Mesothelial cell of epicardium (in vitro differentiated cells): ENCODE results near the gene ATP2A3. TPM values are rescaled to one million over a fixed set of nuclear protein-coding genes. Genes with fewer than 3 reads are reported as not detected.

Experiments used
- DNase-seq, 2 experiments: peaks; one replicate each; pipeline ENCODE4 v3.0.0; 2021; ENCODE audit warnings: low spot score in 2 of 2; ENCODE audit not compliant: unreplicated experiment in 2 of 2
- H3K27ac Mint-ChIP-seq: 2 replicates; pipeline ENCODE4 v1.8.0; 2021; ENCODE audit warnings: mixed read lengths
- H3K27me3 Mint-ChIP-seq: 2 replicates; pipeline ENCODE4 v1.8.0; 2021; ENCODE audit warnings: low read depth, mixed read lengths
- H3K36me3 Mint-ChIP-seq: 2 replicates; pipeline ENCODE4 v1.8.0; 2021; ENCODE audit warnings: mixed read lengths
- H3K4me1 Mint-ChIP-seq: 2 replicates; pipeline ENCODE4 v1.8.0; 2021; ENCODE audit warnings: mixed read lengths
- H3K4me3 Mint-ChIP-seq: 2 replicates; pipeline ENCODE4 v1.8.0; 2021; ENCODE audit warnings: mild to moderate bottlenecking, moderate library complexity, mixed read lengths
- H3K9me3 Mint-ChIP-seq: 2 replicates; pipeline ENCODE4 v1.8.0; 2021; ENCODE audit warnings: mixed read lengths
- CTCF ChIP-seq: fragments of 200-600 bp; sonication (generic); IDR thresholded peaks from one replicate; pipeline ENCODE4 v1.5.0; 2021; ENCODE audit warnings: antibody characterized with exemption; ENCODE audit not compliant: unreplicated experiment
- total RNA-seq: library from RNA; stranded (reverse); gene quantifications from 3 replicates; pipeline ENCODE4 v1.2.1, GENCODE V29; 2021

The ATP2A3 gene
- total RNA-seq, 1 donor from 2014 or later = 4.1 TPM

DNA sequence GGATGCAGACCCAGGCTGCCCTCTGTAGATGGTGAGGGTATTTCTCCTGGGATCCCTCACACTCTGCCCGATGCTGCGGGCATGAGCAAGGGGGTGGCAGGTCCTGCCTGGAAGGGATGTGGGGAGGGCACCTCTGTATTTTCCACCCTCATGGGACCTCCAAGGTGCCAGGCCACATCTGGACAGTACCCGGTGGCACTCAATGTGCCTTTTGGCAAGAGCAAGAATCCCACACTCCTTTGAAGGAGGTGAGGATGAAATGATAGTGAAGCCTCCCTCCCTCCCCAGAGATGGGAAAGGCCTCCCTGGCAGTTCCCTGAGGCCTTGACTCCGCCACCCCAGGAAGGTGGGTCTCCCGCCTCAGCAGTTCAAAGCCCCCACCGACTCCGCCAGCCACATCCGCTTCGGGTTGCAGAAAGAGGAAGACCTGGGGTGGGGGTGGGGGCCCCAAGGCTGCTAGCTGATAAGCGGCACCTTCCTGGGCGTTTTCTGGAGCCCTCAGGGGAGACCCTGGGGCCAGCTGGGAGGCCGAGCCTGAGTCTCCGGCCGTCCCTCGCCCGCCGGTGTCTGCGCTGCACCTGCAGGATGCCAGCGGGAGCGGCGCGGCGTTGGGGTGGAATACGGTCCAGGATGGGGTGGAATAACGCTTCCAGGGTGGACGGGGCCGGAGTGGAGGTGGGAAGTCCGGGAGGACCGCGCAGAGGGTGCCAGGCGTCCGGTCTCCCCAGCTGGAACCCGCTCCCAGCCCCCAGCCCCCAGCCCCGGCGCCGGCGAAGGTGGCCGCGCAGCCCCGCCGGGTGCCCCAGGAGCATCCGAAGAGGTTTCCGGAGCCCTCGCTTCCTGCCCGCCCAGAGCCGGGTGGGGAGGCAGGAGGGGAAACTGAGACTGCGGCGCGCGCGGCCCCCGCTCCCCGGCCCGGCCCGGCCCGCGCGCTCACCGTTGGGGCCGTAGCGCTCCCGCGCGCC is 718 bp downstream of the ATP2A3 start:
- peaks cover 75% of the 10 kb centered on the region for H3K27me3 Mint-ChIP-seq
- DNase-seq = no peak
- no peak for TF ChIP-seq CTCF
- no peaks in the 10 kb centered on the region for H3K36me3 Mint-ChIP-seq
- peak overlapping the region; percentile 30 for H3K4me3 Mint-ChIP-seq
- H3K27ac Mint-ChIP-seq = no peak overlapping the region
- no peaks in the 10 kb centered on the region for H3K9me3 Mint-ChIP-seq
- peaks cover 15% of the 10 kb centered on the region for H3K4me1 Mint-ChIP-seq

- Mint-ChIP-seq H3K9me3 (no peaks in the 10 kb centered on the region), H3K36me3 (no peaks in the 10 kb centered on the region), H3K27me3 (peaks cover 69% of the 10 kb centered on the region), H3K27ac (no peak overlapping the region), H3K4me1 (peaks cover 15% of the 10 kb centered on the region), H3K4me3 (peak overlapping the region; percentile 22)
- no peak for DNase-seq
- no peak for TF ChIP-seq CTCF
These were observed 1.3 kb downstream of the ATP2A3 start for GRCh38 chr17:3962965-3963236.

DNA sequence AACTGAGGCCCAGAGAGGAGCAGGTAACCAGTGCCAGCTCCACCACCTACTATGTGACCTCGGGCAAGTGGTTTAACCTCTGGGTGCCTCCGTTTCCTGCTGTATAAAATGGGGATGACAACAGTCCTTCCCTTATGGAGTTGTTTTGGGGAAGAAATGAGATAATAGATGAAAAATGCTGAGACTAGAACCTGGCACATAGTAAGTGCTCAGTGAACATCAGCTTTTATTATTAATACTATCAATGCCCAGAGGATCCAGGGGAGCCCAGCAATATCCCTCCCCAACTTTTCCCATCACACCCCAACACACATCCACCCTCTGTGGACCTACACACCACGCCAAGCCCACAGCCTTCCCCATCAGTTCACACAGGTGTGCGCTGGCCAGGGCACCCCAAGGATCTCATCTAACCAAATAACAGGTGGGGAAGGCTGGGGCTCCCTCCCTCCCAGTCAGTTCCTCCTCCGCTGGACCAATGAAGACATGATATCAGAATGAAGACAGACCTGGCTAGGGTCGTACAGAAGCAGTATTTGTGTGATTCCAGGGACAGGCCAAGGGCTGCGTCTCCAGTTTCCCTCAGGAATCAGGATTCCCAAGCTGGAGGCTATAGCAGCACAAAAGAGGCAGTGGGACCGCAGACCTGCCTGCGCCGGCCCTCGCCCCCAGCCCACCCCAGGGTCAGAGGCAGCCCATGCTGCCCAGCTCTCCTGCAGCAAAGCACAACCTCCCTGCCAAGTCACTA is 1.8 kb downstream of the ATP2A3 start:
- Mint-ChIP-seq H3K27me3 (peaks cover 66% of the 10 kb centered on the region), H3K4me3 (peak overlapping the region; percentile 22), H3K36me3 (no peaks in the 10 kb centered on the region), H3K4me1 (peaks cover 15% of the 10 kb centered on the region), H3K9me3 (no peaks in the 10 kb centered on the region), H3K27ac (no peak overlapping the region)
- DNase-seq = no peak
- no peak for TF ChIP-seq CTCF

DNA sequence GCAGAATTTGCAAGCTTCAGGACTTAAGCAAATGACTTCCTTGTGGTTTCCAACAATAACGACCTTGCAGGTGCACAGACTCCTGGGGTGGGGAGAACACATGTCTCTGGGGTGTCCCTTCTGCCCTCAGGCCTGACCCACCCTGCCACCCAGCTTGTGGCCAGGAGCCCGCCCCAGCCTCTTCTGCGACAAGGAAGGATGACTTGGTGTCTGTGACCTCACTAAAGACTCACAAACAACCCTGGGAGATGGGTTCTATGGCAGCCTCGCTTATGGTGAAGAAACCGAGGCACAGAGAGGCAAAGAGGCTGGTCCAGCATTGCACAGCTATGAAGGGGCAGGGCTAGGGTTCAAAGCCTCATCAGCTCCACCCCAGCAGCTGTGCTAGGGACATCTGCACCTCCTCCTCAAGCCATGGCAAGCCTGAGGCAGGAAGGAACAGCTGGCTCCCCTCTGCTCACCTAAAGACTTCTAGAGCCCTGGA is 2.6 kb downstream of the ATP2A3 start:
- no peak for TF ChIP-seq CTCF
- DNase-seq = no peak
- Mint-ChIP-seq H3K27ac (no peak overlapping the region), H3K36me3 (no peaks in the 10 kb centered on the region), H3K4me1 (peaks cover 15% of the 10 kb centered on the region), H3K27me3 (peaks cover 61% of the 10 kb centered on the region), H3K9me3 (no peaks in the 10 kb centered on the region), H3K4me3 (no peak overlapping the region)

DNA sequence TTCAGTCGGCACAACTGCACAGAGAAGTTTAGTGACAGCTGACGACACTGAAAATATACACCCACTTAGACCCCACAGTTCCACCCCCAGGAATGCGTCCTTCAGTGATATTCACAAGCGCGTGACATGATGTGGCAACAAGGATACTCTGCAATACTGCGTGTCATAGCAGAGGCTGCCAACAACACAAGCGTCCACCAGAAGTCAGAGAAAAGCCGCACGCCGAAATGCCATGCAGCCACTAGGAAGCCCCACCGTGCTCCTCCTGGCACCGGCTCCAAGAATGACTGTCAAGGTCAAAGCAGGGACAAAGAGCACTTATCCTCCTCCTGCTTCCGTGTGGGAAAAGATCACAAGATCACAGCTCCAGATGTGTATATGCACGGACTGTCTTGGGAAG is 3.5 kb downstream of the ATP2A3 start:
- H3K27ac Mint-ChIP-seq = no peak overlapping the region
- no peaks in the 10 kb centered on the region for H3K9me3 Mint-ChIP-seq
- peaks cover 56% of the 10 kb centered on the region for H3K27me3 Mint-ChIP-seq
- no peak overlapping the region for H3K4me3 Mint-ChIP-seq
- H3K36me3 Mint-ChIP-seq = no peaks in the 10 kb centered on the region
- no peak for TF ChIP-seq CTCF
- no peak for DNase-seq
- peaks cover 15% of the 10 kb centered on the region for H3K4me1 Mint-ChIP-seq
